Spleen (tissue), 11 donors: ENCODE measurements around the gene ARHGEF10L. TPM values are rescaled to one million over a fixed set of nuclear protein-coding genes. Genes with fewer than 3 reads are reported as not detected.

Source experiments
- DNase-seq: peaks from one replicate; pipeline ENCODE4 v3.0.0-alpha.2; 2020
- H3K27ac ChIP-seq, 8 donors: fragments of 200-600 bp; sonication (generic) in 7 of 8; 1 replicate in 4 of 8; 2 replicates in 4 of 8; pipeline versions ENCODE4 v1.5.0 to v1.8.0; 2016 to 2021; ENCODE audit warnings: inconsistent platforms in 4 of 8, mild to moderate bottlenecking in 4 of 8, moderate library complexity in 1 of 8
- H3K27me3 ChIP-seq, 7 donors: fragments of 200-600 bp; sonication (generic) in 6 of 7; replicated peaks in 1 of 7; 1 replicate in 4 of 7; 2 replicates in 3 of 7; pipeline versions ENCODE4 v1.5.0 to v1.8.0; 2016 to 2021; ENCODE audit warnings: inconsistent platforms in 3 of 7, mild to moderate bottlenecking in 1 of 7
- H3K36me3 ChIP-seq, 6 donors: fragments of 200-600 bp; sonication (generic) in 5 of 6; 1 replicate in 4 of 6; 2 replicates in 2 of 6; pipeline versions ENCODE4 v1.5.0 to v1.8.0; 2016 to 2021; ENCODE audit warnings: inconsistent platforms in 2 of 6
- H3K4me1 ChIP-seq, 6 donors: fragments of 200-600 bp; sonication (generic) in 5 of 6; 1 replicate in 3 of 6; 2 replicates in 3 of 6; pipeline versions ENCODE4 v1.5.0 to v1.8.0; 2016 to 2021; ENCODE audit warnings: inconsistent platforms in 3 of 6
- H3K4me3 ChIP-seq, 8 donors: fragments of 200-600 bp; sonication (generic) in 7 of 8; 1 replicate in 4 of 8; 2 replicates in 4 of 8; pipeline versions ENCODE4 v1.5.0 to v1.8.0; 2016 to 2021; ENCODE audit warnings: inconsistent platforms in 4 of 8, mild to moderate bottlenecking in 4 of 8, moderate library complexity in 2 of 8
- H3K9me3 ChIP-seq, 8 donors: fragments of 200-600 bp; sonication (generic) in 7 of 8; 1 replicate in 4 of 8; 2 replicates in 4 of 8; pipeline versions ENCODE4 v1.5.0 to v1.8.0; 2016 to 2021; ENCODE audit warnings: inconsistent platforms in 4 of 8
- POLR2A ChIP-seq, 3 donors: fragments of 450-650 bp; IDR thresholded peaks; one replicate each; pipeline ENCODE4 v1.5.1; 2017; ENCODE audit warnings: antibody characterized with exemption in 3 of 3, mild to moderate bottlenecking in 1 of 3
- POLR2AphosphoS5 ChIP-seq, 3 donors: sonication (generic); formaldehyde crosslinking; IDR thresholded peaks; one replicate each; pipeline ENCODE4 v1.5.1; 2017; ENCODE audit warnings: antibody characterized with exemption in 3 of 3
- WGBS, 5 donors: extraction: QIAGEN DNeasy Blood & Tissue Kit in 3 of 5; methylation state at CpG; one replicate each; pipeline versions ENCODE4 v1.1.5 to v1.1.7; 2013 to 2018; 5-methylcytosine and 5-hydroxymethylcytosine counted together
- intact Hi-C: fragments of 100-400 bp; cut with DNase I; formaldehyde crosslinking; loops from one replicate; pipeline ENCODE4 v1.15.0; 2023; ENCODE audit warnings: low total_unique reads
- polyA plus RNA-seq, 3 donors: library from polyadenylated mRNA; stranded (reverse); fragments of 200-250 nt; gene quantifications; one replicate each; pipeline ENCODE4 v1.2.1, GENCODE V29; 2013
- total RNA-seq, 7 donors: library from RNA; depleted of rRNA in 3 of 7; stranded (reverse); fragments of >200 nt in 3 of 7; fragmentation: NEBNext Ultra II Directional in 4 of 7; extraction: Animal tissue kit (Norgen Biotek cat#: 25700) in 4 of 7; gene quantifications; one replicate each; pipeline versions ENCODE4 v1.1.0 to v1.2.1, GENCODE V29; 2016 to 2021
- TF ChIP-seq, protein P1 (sequence below), 11 experiments: fragments of 200-600 bp in 7 of 11; fragments of 450-650 bp in 4 of 11; sonication (generic) in 4 of 11; IDR thresholded peaks in 8 of 11; conservative IDR thresholded peaks in 3 of 11; 1 replicate in 7 of 11; 2 replicates in 4 of 11; pipeline versions ENCODE4 v1.4.0 to v1.8.0; 2016 to 2021; ENCODE audit warnings: antibody characterized with exemption in 11 of 11, inconsistent platforms in 4 of 11, mild to moderate bottlenecking in 1 of 11
- donor health status: healthy with polysubstance abuse.
- donor health status: DM: no; HTN: no; CAD: no; lungs with moderate emphysema.
- donor health status: DM: no; HTN: no; CAD: no.
- donor health status: Bipolar disorder and iron deficiency.
- donor health status: healthy.
- donor health status: DM: no; HTN: no; CAD: no.
- donor health status: DM: yes; HTN: yes; CAD: no.

ARHGEF10L gene
- total and polyA plus RNA-seq, 10 donors = 10.0 to 40.9 (median 21.4) TPM

- DNase-seq = no peak
- intact Hi-C loops = no loop called here
- Histone ChIP-seq H3K36me3 (peaks cover 0 to 100% (median 38%) of the 10 kb centered on the region in 6 donors), H3K27me3 (no peaks in the 10 kb centered on the region), H3K4me1 (peaks cover 0 to 34% (median 17%) of the 10 kb centered on the region in 6 donors), H3K27ac (no peak overlapping the region), H3K9me3 (no peaks in the 10 kb centered on the region), H3K4me3 (no peak overlapping the region)
- WGBS, 5 donors = 83 to 89% (median 85%) methylated on average over 4 of the region's 4 CpGs
- TF ChIP-seq, protein P1, sequence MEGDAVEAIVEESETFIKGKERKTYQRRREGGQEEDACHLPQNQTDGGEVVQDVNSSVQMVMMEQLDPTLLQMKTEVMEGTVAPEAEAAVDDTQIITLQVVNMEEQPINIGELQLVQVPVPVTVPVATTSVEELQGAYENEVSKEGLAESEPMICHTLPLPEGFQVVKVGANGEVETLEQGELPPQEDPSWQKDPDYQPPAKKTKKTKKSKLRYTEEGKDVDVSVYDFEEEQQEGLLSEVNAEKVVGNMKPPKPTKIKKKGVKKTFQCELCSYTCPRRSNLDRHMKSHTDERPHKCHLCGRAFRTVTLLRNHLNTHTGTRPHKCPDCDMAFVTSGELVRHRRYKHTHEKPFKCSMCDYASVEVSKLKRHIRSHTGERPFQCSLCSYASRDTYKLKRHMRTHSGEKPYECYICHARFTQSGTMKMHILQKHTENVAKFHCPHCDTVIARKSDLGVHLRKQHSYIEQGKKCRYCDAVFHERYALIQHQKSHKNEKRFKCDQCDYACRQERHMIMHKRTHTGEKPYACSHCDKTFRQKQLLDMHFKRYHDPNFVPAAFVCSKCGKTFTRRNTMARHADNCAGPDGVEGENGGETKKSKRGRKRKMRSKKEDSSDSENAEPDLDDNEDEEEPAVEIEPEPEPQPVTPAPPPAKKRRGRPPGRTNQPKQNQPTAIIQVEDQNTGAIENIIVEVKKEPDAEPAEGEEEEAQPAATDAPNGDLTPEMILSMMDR (IDR thresholded peaks at IDR 0.05 in 8 of 11, conservative IDR thresholded peaks at IDR 0.05 in 3 of 11) = no peak
- no peak for TF ChIP-seq POLR2A (IDR thresholded peaks at IDR 0.05)
- TF ChIP-seq POLR2AphosphoS5 (IDR thresholded peaks at IDR 0.05) = no peak
Measured at GRCh38 chr1:17637055-17637454, 97.6 kb downstream of the ARHGEF10L start.

GRCh38 chr1:17639703-17640340, 100.3 kb downstream of the ARHGEF10L start:
- no peak for DNase-seq
- H3K4me3 ChIP-seq = no peak overlapping the region
- WGBS, 5 donors = 69 to 81% (median 72%) methylated on average over 5 to 14 of the region's 14 CpGs
- no peaks in the 10 kb centered on the region for H3K27me3 ChIP-seq
- H3K36me3 ChIP-seq = peaks cover 0 to 99% (median 27%) of the 10 kb centered on the region in 6 donors
- peaks cover 0 to 27% (median 17%) of the 10 kb centered on the region in 6 donors for H3K4me1 ChIP-seq
- no peak for TF ChIP-seq POLR2AphosphoS5 (IDR thresholded peaks at IDR 0.05)
- no peak for TF ChIP-seq POLR2A (IDR thresholded peaks at IDR 0.05)
- TF ChIP-seq, protein P1 (IDR thresholded peaks at IDR 0.05 in 8 of 11, conservative IDR thresholded peaks at IDR 0.05 in 3 of 11) = no peak
- no peaks in the 10 kb centered on the region for H3K9me3 ChIP-seq
- H3K27ac ChIP-seq = no peak overlapping the region
- intact Hi-C loops = no loop called here

GRCh38 chr1:17640393-17640792, 100.9 kb downstream of the ARHGEF10L start:
- H3K4me3 ChIP-seq = no peak overlapping the region
- 57 to 72% (median 69%) methylated on average over 5 of the region's 5 CpGs for WGBS, 5 donors
- intact Hi-C loops = no loop called here
- H3K36me3 ChIP-seq = peaks cover 0 to 99% (median 24%) of the 10 kb centered on the region in 6 donors
- no peaks in the 10 kb centered on the region for H3K27me3 ChIP-seq
- no peaks in the 10 kb centered on the region for H3K9me3 ChIP-seq
- DNase-seq = no peak
- H3K4me1 ChIP-seq = peaks cover 0 to 21% (median 12%) of the 10 kb centered on the region in 6 donors
- H3K27ac ChIP-seq = no peak overlapping the region
- no peak for TF ChIP-seq POLR2AphosphoS5 (IDR thresholded peaks at IDR 0.05)
- no peak for TF ChIP-seq POLR2A (IDR thresholded peaks at IDR 0.05)
- TF ChIP-seq, protein P1 (IDR thresholded peaks at IDR 0.05 in 8 of 11, conservative IDR thresholded peaks at IDR 0.05 in 3 of 11) = no peak

GRCh38 chr1:17640975-17641374, 101.5 kb downstream of the ARHGEF10L start:
- Histone ChIP-seq H3K9me3 (no peaks in the 10 kb centered on the region), H3K36me3 (peaks cover 0 to 99% (median 22%) of the 10 kb centered on the region in 6 donors), H3K4me3 (no peak overlapping the region), H3K4me1 (peaks cover 0 to 15% (median 7%) of the 10 kb centered on the region in 6 donors), H3K27me3 (no peaks in the 10 kb centered on the region), H3K27ac (no peak overlapping the region)
- no peak for TF ChIP-seq POLR2A (IDR thresholded peaks at IDR 0.05)
- TF ChIP-seq POLR2AphosphoS5 (IDR thresholded peaks at IDR 0.05) = no peak
- TF ChIP-seq, protein P1 (IDR thresholded peaks at IDR 0.05 in 8 of 11, conservative IDR thresholded peaks at IDR 0.05 in 3 of 11) = no peak
- WGBS, 5 donors = 89 to 93% (median 91%) methylated on average over 8 of the region's 8 CpGs
- no peak for DNase-seq
- intact Hi-C loops = no loop called here
